Heart right ventricle (tissue), 16 donors: ENCODE data around the gene GXYLT1. TPM values are rescaled to one million over a fixed set of nuclear protein-coding genes. Genes with fewer than 3 reads are reported as not detected.

Experiments used
- ATAC-seq, 8 donors: fragments of 200-7000 bp; cut with Tn5 transposase; one replicate each; pipeline ENCODE4 v1.9.1; 2020; ENCODE audit warnings: mild to moderate bottlenecking in 8 of 8, moderate library complexity in 8 of 8, moderate number of reproducible peaks in 1 of 8
- DNase-seq, 2 donors: peaks; one replicate each; pipeline ENCODE4 v3.0.0-alpha.2; 2020
- H3K27ac ChIP-seq, 10 donors: fragments of 200-600 bp; sonication (generic) in 2 of 10; one replicate each; pipeline versions ENCODE4 v1.5.0 to v1.8.0; 2020 to 2022; ENCODE audit warnings: mild to moderate bottlenecking in 3 of 10
- H3K27me3 ChIP-seq, 7 donors: fragments of 200-600 bp; one replicate each; pipeline ENCODE4 v1.8.0; 2021 to 2022; ENCODE audit warnings: mild to moderate bottlenecking in 2 of 7
- H3K36me3 ChIP-seq, 9 donors: fragments of 200-600 bp; sonication (generic) in 1 of 9; one replicate each; pipeline versions ENCODE4 v1.5.0 to v1.8.0; 2020 to 2022; ENCODE audit warnings: mild to moderate bottlenecking in 2 of 9
- H3K4me1 ChIP-seq, 9 donors: fragments of 200-600 bp; sonication (generic) in 1 of 9; one replicate each; pipeline versions ENCODE4 v1.5.0 to v1.8.0; 2020 to 2022; ENCODE audit warnings: mild to moderate bottlenecking in 4 of 9
- H3K4me3 ChIP-seq, 10 donors: fragments of 200-600 bp; sonication (generic) in 2 of 10; one replicate each; pipeline versions ENCODE4 v1.5.0 to v1.8.0; 2020 to 2022; ENCODE audit warnings: mild to moderate bottlenecking in 7 of 10, moderate library complexity in 2 of 10
- H3K9me3 ChIP-seq, 11 donors: fragments of 200-600 bp in 10 of 11; sonication (generic) in 2 of 11; one replicate each; pipeline versions ENCODE4 v1.5.0 to v1.8.0; 2013 to 2022; ENCODE audit warnings: mild to moderate bottlenecking in 2 of 11, control low read depth in 1 of 11, moderate library complexity in 1 of 11
- CTCF ChIP-seq, 9 donors: fragments of 200-600 bp; sonication (generic) in 2 of 9; IDR thresholded peaks; one replicate each; pipeline versions ENCODE4 v1.5.0 to v1.8.0; 2021 to 2022; ENCODE audit warnings: antibody characterized with exemption in 9 of 9, mild to moderate bottlenecking in 5 of 9, moderate library complexity in 1 of 9
- WGBS, 2 donors: extraction: QIAGEN DNeasy Blood & Tissue Kit; methylation state at CpG; one replicate each; pipeline ENCODE4 v1.1.7; 2013; ENCODE audit warnings: inconsistent platforms in 1 of 2; 5-methylcytosine and 5-hydroxymethylcytosine counted together
- intact Hi-C, 10 donors: fragments of 100-400 bp; cut with DNase I; formaldehyde crosslinking; loops; one replicate each; pipeline versions ENCODE4 v1.11.1 to v1.14.2; 2022
- polyA plus RNA-seq, 2 donors: library from polyadenylated mRNA; stranded (reverse); fragments of 200-250 nt; gene quantifications; one replicate each; pipeline ENCODE4 v1.2.3, GENCODE V29; 2013
- total RNA-seq, 10 donors: library from RNA; stranded (reverse); fragmentation: NEBNext Ultra II Directional in 3 of 10; extraction: Animal tissue kit (Norgen Biotek cat#: 25700) in 3 of 10; gene quantifications; one replicate each; pipeline versions ENCODE4 v1.2.1 to v1.2.4, GENCODE V29; 2021 to 2023
- donor health status: Arrhythmogenic right ventricular cardiomyopathy.
- donor health status: ischemic (EF 13 %, LVEDD 7.1; RV severe dilation, severe dysfunction).
- donor health status: healthy with polysubstance abuse.
- donor health status: DM: no; HTN: yes; CAD: no.
- donor health status: DM: no; HTN: no; CAD: no.
- donor health status: ischemic (EF 25% LVEDD 6.9; RV normal size, moderate dysfunction).
- donor health status: ischemic (EF 25% LVEDD 5.7; RV mildly dilated, moderate dysfunction).
- donor health status: healthy.
- donor health status: DM: yes; HTN: yes; CAD: no.
- donor health status: Ischemic cardiomyopathy.
- donor health status: ischemic (EF 35%, LVEDD 5.7; RV mildly dilated, moderate dysfunction).
- donor health status: nonischemic (EF 11% LVEDD 7.7; RV severe dilation, severe dysfunction).
- donor health status: DM: yes; HTN: yes; CAD: no.
- donor health status: PGD.
- donor health status: ischemic (EF 29% LVEDD 5.4; RV normal size, mild dysfunction).
- donor health status: nonischemic (EF 23%, LVEDD 6.1; RV moderate dilation, normal function).

GXYLT1 gene
- total and polyA plus RNA-seq, 12 donors = 1.7 to 7.8 (median 5.3) TPM

GRCh38 chr12:42141981-42142606, 2.6 kb downstream of the GXYLT1 start:
- Histone ChIP-seq H3K27me3 (no peaks in the 10 kb centered on the region), H3K4me3 (no peak overlapping the region), H3K4me1 (peaks cover 0 to 40% (median 29%) of the 10 kb centered on the region in 9 donors), H3K27ac (no peak overlapping the region), H3K36me3 (no peaks in the 10 kb centered on the region), H3K9me3 (no peaks in the 10 kb centered on the region)
- no peak for DNase-seq
- intact Hi-C loops = loop anchor here in 8 of 10 donors (5.0 to 10.0 kb wide), 6 partner anchors 93 to 443 kb away; partner anchors contain the start of genes PPHLN1 (in 3 of the 8), YAF2 (in 3 of the 8), ZCRB1 (in 3 of the 8) and PRICKLE1 (in 1 of the 8)
- ATAC-seq = no peak
- WGBS, 2 donors = 86 to 93% methylated on average over 3 of the region's 3 CpGs
- no peak for TF ChIP-seq CTCF (IDR thresholded peaks at IDR 0.05)

- 38% methylated on average over 3 of the region's 3 CpGs for WGBS, 2 donors
- TF ChIP-seq CTCF (IDR thresholded peaks at IDR 0.05) = no peak
- Histone ChIP-seq H3K27ac (peak overlapping the region in 2 of 10 donors; percentile 5 to 28), H3K4me3 (peak overlapping the region in 1 of 10 donors; percentile 13), H3K27me3 (no peaks in the 10 kb centered on the region), H3K36me3 (no peaks in the 10 kb centered on the region), H3K9me3 (no peaks in the 10 kb centered on the region), H3K4me1 (peaks cover 0 to 40% (median 29%) of the 10 kb centered on the region in 9 donors)
- DNase-seq (peak in 1 of 2 donors; percentile 17), ATAC-seq (no peak)
- intact Hi-C loops = loop anchor here in 8 of 10 donors (5.0 to 10.0 kb wide), 6 partner anchors 94 to 444 kb away; partner anchors contain the start of genes PPHLN1 (in 3 of the 8), YAF2 (in 3 of the 8), ZCRB1 (in 3 of the 8) and PRICKLE1 (in 1 of the 8)
Measured at GRCh38 chr12:42140901-42141300, 3.8 kb downstream of the GXYLT1 start.

- no peak overlapping the region for H3K4me3 ChIP-seq
- TF ChIP-seq CTCF (IDR thresholded peaks at IDR 0.05) = no peak
- ATAC-seq (no peak), DNase-seq (no peak)
- H3K36me3 ChIP-seq = no peaks in the 10 kb centered on the region
- intact Hi-C loops = loop anchor here in 5 of 10 donors (5.0 to 10.0 kb wide), 4 partner anchors 339 to 439 kb away; no protein-coding TSS in a partner anchor
- H3K27me3 ChIP-seq = no peaks in the 10 kb centered on the region
- H3K27ac ChIP-seq = no peak overlapping the region
- WGBS, 2 donors = 90 to 95% methylated on average over 3 of the region's 3 CpGs
- H3K9me3 ChIP-seq = no peaks in the 10 kb centered on the region
- H3K4me1 ChIP-seq = peaks cover 4 to 19% (median 9%) of the 10 kb centered on the region in 9 donors
Measured at GRCh38 chr12:42135259-42135814, 9.3 kb downstream of the GXYLT1 start.

GRCh38 chr12:42130672-42131402, 13.8 kb downstream of the GXYLT1 start:
- DNase-seq (no peak), ATAC-seq (peak in 7 of 8 donors; percentile 34 to 79 (median 52))
- Histone ChIP-seq H3K27me3 (no peaks in the 10 kb centered on the region), H3K36me3 (no peaks in the 10 kb centered on the region), H3K4me1 (peaks cover 4 to 31% (median 15%) of the 10 kb centered on the region in 9 donors), H3K27ac (no peak overlapping the region), H3K9me3 (no peaks in the 10 kb centered on the region), H3K4me3 (no peak overlapping the region)
- no peak for TF ChIP-seq CTCF (IDR thresholded peaks at IDR 0.05)
- intact Hi-C loops = loop anchor here in 5 of 10 donors (1.0 to 10.0 kb wide), 6 partner anchors 194 to 444 kb away; no protein-coding TSS in a partner anchor
- WGBS, 2 donors = 53 to 59% methylated on average over 4 of the region's 4 CpGs
